Esophagus mucosa (tissue), 1 donor: Measurements from ENCODE around the gene NREP. TPM values are rescaled to one million over a fixed set of nuclear protein-coding genes. Genes with fewer than 3 reads are reported as not detected.
A peak's percentile ranks its signal among the peaks of the same experiment; 100 is the strongest.
"Not testable (repeated sequence)": the region's sequence is repeated elsewhere in the genome, so short reads cannot be mapped to it uniquely, and the experiment has no call there.

Experiments
- ATAC-seq: fragments of 200-7000 bp; cut with Tn5 transposase; one replicate; pipeline ENCODE4 v1.9.1; 2020
- total RNA-seq: library from RNA; stranded (reverse); gene quantifications from one replicate; pipeline ENCODE4 v1.2.4, GENCODE V29; 2023
- donor health status: DM: yes; HTN: yes; CAD: no.

Gene NREP
- total RNA-seq, 1 donor from 2014 or later: 18.3 TPM

DNA sequence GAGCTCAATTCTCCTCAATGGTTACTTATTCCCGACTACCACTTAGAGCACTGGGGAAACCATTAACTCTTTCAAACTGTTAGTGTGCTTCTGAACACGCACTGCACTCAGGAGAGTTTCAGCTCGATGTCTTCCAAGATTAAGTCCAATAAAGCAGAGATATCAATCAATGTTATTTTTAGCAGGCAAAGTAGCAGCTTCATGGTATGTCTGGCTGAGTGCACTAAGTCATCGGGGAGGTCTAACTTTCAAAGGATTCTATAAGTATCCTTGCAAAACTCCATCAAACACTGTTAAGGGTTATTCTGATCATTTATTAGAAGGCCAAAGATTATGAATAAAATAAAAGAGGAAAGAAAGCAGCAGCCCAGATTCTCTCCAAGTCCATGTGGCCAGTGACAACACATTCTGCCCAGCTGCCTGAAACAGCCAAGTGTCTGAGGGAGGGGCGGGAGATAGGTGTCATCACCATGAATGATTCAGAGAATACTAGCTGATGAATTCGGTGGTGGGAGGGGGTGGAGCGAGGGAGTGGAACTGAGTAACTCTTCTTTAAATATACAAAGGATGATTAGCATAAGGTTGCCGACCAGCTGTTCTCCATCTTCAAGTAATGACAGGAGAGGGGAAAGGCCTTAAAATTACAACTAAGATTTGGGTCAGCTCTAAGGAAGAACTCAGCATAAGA lies 21.3 kb downstream of the NREP start:
- ATAC-seq: peak; percentile 64

- ATAC-seq: no peak
These were observed 22.4 kb downstream of the NREP start for GRCh38 chr5:111734597-111734996.

DNA sequence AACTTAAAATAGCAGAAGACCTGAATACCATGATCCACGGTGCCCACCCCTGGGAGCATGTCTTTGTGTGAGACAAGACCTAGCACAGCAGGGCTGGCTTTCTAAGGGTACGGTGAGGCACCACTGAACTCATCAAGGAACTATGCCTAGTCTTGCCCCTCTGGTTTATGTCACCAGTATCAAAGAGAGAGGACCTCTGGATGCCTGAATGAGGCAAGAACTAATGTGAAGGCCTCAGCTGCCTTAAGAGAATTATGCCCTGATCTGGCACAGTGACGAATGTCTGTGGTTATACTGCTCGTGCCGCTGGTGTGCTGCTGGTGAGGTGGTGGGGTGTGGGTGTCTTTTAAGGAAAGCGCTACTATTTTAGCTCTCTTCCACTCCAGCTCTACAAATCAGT lies 23.0 kb downstream of the NREP start:
- ATAC-seq: peak; percentile 18

GRCh38 chr5:111733571-111733970 lies 23.4 kb downstream of the NREP start:
- no peak for ATAC-seq

DNA sequence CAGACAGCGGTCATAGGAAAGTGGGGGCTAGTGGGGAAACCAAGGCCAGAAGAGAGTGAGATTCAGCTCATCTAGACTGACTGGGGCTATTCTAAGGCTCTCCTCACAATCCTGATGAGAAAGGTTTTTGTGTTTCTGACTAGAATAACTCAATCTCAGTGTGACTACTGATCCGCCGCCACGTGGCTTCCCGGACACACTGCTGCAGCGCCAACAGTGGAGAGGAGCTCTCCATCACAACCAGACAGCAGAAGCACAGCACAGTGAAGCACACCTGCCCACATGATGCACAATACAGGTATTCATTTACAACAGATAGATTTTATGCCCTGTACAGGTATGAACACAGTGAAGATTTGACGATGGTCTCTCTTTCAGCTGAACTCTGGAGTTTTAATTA lies 25.4 kb downstream of the NREP start:
- ATAC-seq: no peak

DNA sequence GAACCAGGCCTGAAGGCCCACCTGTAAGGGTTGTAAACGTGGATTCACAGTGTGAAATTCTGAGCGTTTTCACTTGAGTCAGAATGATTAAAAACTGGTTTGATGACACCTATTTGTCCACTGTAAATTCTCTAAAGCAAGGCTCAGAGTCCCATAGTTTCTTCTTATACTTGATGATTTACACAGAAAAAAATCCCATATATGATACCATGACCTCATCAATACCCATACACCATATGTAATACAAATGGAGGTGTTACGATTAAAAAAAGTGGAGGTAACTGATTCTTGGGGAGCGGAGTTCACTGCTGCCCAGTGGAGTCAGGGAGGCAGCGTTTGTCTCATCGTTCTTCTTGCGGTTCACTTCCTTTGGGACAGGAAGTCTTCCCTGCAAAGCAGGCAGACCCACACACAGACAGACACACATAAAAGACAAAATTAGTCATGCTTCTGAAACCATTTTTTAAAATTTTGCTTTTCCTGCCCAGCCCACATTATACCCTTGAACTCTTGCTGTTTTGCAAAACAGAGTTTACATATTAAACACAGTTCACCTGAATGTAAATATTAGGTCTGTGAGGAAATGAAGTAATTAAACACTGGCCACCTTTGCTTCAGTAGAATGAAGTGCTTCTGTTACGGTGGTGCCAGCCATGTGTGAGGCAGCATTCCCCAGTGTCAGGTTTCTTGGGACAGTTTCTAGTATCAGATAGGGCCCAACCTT lies 26.2 kb downstream of the NREP start:
- no peak for ATAC-seq

DNA sequence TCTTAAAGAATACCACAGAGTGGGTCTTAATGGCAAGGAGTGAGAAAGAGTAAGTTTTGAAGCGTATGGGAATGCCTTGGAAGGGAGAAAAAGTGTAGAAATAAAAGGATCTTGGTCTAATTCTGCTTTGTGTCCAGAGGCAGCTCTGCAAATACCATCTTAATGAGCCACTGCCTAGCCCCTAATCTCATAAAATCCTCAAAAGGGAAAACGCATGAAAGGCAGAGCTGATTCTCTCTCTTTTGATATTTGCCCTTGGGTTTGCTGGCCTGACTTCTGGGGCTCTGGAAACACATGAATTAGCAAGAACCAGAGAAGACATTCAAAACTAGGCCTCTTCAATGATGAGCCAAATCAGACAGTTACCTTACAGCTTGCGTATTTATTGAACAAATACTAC lies 28.1 kb downstream of the NREP start:
- no peak for ATAC-seq

- no peak for ATAC-seq
These were observed 30.0 kb downstream of the NREP start for GRCh38 chr5:111726986-111727385.

DNA sequence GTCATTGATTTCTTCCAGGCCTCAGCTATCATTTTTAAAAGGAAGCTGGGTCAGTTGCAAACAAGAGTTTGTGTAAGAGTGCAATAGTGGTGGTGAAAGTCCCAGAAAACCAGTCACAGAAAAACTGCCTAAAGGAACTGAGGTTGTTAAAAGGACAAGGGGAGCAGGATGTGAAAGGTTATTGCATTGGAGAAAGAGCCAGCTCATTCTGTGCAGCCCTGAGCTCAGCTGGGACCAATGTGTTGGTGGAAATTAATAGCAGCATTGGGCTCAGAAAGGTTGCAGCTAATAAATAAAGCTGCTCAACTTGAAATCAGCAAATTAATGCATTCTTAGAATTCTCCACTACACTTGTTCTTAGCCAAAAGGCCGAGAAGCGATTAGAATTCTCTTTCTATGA lies 34.9 kb downstream of the NREP start:
- no peak for ATAC-seq

GRCh38 chr5:111720333-111720890 lies 36.6 kb downstream of the NREP start:
- ATAC-seq: no peak

DNA sequence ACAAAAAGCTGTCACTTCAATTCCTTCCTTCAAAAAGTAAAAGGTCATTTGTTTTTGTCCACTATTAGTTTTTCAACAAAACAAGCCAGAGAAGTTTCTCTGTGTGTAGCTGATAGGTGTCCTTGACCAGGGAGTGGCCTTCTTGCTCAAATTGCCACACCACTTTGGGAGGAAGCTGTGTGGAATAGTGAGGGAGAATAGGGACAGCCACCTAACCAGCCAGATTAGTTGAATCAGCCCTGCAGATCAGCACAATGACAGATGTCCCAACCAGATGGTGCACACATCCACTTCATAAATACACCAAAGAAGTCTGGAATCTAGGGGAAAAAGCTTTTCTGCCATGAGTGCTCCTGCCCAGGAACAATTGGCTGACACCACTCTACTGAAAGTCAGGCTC lies 37.2 kb downstream of the NREP start:
- ATAC-seq: no peak

GRCh38 chr5:111716789-111717188 lies 40.2 kb downstream of the NREP start:
- not testable (repeated sequence) for ATAC-seq

GRCh38 chr5:111707630-111708164 lies 49.3 kb downstream of the NREP start:
- peak; percentile 82 for ATAC-seq

GRCh38 chr5:111706345-111706744 lies 50.6 kb downstream of the NREP start:
- no peak for ATAC-seq

GRCh38 chr5:111704452-111705085 lies 52.4 kb downstream of the NREP start:
- ATAC-seq: no peak

GRCh38 chr5:111703662-111704061 lies 53.3 kb downstream of the NREP start:
- ATAC-seq: no peak

GRCh38 chr5:111699976-111700375 lies 57.0 kb downstream of the NREP start:
- peak; percentile 89 for ATAC-seq

DNA sequence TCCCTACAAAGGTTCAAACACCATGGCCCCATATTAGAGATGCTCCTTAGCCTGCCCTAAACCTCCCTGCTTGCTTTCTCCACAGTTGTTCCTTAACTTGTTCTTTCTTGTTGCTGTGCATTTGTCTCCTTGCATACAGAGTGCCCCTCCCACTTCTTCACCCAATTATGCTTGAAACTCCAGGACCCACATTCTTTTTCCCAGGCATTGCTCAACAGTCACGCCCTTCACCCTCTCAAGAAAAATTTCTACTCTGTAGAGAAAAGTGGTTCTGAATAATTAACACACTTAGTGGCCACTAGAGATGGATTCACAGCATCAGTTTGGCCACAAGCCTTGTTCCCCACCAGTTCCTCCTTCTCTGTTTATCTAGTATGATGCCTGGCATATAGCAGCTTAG lies 57.7 kb downstream of the NREP start:
- ATAC-seq: peak; percentile 60

DNA sequence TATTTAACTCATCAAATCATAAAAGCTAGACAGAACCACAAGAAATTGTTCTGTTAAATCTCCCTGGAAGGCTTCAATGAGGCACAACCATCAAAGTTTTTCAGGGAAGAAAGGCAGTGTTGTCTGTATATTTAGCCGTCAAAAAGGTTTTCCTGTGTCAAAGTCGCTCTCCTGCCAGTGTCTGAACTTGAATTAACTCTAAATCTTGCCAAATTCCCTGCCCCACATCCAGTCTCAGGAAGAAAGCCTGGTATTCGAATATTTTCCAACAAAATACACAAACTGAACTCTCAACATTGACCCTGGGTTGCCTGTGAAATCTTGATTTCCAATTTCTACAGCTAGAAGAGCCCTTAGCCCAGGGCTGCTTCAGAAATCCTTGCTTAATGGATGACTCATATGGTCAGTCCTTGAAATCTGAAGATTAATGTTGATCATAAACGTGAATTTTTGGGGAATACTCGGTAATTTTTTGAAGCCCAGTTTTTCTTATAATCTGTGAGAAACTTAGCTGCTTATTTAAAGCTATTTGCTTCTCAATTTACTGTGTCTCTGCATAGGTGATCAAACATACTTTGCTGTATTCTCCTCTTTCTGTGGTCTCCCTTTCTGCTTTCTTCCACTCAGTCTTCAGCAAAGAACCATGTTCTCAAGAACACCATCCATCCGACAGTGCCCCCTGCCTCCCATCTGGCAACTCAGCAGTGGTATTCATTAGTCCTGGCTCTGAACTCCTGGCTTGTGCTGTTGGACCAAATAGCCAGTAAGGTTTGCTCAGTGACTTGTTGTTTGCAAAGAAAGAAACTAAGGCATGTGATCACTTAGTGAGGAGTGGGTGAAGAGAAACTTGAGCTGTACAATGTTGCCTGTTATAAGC lies 58.9 kb downstream of the NREP start:
- ATAC-seq: no peak

DNA sequence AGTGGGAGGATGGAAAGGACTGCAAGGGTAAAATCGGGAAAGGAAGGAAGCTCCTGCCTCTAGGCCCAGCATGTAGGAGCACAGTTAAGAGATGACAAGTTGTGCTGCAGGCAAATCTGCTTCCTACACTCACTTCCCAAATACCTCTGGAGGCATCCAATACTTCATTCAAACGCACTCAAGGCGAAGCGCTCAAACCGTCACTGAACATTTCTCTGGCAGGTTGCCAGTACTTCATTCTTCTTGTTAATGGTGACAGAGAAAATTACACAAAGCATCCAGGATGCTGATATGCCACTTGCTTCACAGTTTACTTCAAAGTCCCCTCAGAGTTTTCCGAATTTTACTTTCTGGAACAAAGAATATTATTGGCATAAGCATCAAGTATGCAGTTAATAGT lies 59.8 kb downstream of the NREP start:
- ATAC-seq: no peak

DNA sequence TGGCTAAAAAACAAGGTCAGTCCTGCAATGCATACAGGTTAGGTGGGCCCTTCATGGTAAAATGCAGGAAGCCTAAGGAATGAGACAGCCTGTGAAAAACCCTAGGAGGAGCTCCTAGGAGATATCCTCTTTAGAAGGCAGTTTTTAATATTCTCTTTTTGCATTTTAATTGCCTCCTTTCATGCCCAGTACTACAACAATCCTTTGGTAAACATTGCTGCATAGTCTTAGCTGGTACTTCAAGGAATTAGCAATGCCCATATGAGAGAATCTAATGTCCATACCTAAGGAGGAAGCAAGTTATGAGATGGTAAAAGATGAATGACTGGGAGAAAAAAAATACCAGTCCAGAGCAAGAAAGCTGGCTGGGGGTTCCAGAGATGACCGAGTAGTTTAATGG lies 61.0 kb downstream of the NREP start:
- no peak for ATAC-seq

DNA sequence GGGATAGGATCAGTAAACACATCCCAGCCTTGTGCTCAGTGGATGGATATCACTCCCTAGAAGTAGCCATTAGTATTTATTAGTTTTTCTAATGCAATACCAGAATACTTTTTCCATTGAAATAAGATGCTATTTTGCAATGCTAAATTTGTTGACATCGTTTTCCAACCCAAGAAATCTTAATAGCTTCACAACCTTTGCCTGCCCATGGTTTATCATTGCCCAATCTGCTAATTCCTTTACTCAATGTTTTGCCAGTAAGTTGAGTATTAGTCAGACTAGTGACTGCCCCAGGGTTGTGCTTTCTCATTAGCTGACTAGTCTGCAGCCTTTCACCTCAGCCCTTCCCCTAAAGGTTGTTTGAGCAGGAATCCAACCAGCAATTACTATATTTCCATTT lies 62.9 kb downstream of the NREP start:
- peak; percentile 93 for ATAC-seq
